ENCODE measurements around the gene CACNA1B. TPM values are rescaled to one million over a fixed set of nuclear protein-coding genes. Genes with fewer than 3 reads are reported as not detected.
"Not testable (repeated sequence)": the region's sequence is repeated elsewhere in the genome, so short reads cannot be mapped to it uniquely, and the experiment has no call there.

Gene CACNA1B
- total and polyA plus RNA-seq, 9 donors, result 0.01 to 3.8 (median 0.16) TPM; not detected in 1

- H3K9me3 ChIP-seq, result no peaks in the 10 kb centered on the region
- no peaks in the 10 kb centered on the region for H3K4me1 ChIP-seq (ENCODE audit: insufficient read depth)
- no peak overlapping the region for H3K4me3 ChIP-seq
- no peak for DNase-seq
- no peak for TF ChIP-seq POLR2A (IDR thresholded peaks at IDR 0.05)
- no peak for TF ChIP-seq EP300 (IDR thresholded peaks at IDR 0.05)
- no peak for TF ChIP-seq CTCF (IDR thresholded peaks at IDR 0.05)
- intact Hi-C loops (cut with DNase I), result no loop called here
- 84 to 90% (median 87%) methylated on average over 36 of the region's 36 CpGs for WGBS, 3 donors
- no peaks in the 10 kb centered on the region for H3K27me3 ChIP-seq
- H3K27ac ChIP-seq, result no peak overlapping the region
- no peaks in the 10 kb centered on the region for H3K36me3 ChIP-seq
These were observed 235.4 kb downstream of the CACNA1B start for GRCh38 chr9:138112791-138113600.

- DNase-seq; H3K36me3 ChIP-seq; H3K27ac ChIP-seq; H3K4me3 ChIP-seq; H3K27me3 ChIP-seq; intact Hi-C loops (cut with DNase I); H3K4me1 ChIP-seq (ENCODE audit: insufficient read depth); H3K9me3 ChIP-seq: not testable (repeated sequence)
- WGBS, 3 donors, result 76 to 86% (median 80%) methylated on average over 21 to 23 of the region's 23 CpGs
These were observed 236.2 kb downstream of the CACNA1B start for GRCh38 chr9:138113701-138114325.

- intact Hi-C loops (cut with DNase I), result no loop called here
- no peak overlapping the region for H3K27ac ChIP-seq
- H3K36me3 ChIP-seq, result no peaks in the 10 kb centered on the region
- H3K9me3 ChIP-seq, result no peaks in the 10 kb centered on the region
- H3K4me3 ChIP-seq, result no peak overlapping the region
- TF ChIP-seq CTCF (IDR thresholded peaks at IDR 0.05) (no peak), EP300 (IDR thresholded peaks at IDR 0.05) (no peak), POLR2A (IDR thresholded peaks at IDR 0.05) (no peak)
- no peak for DNase-seq
- WGBS, 3 donors, result 78 to 86% (median 83%) methylated on average over 10 of the region's 10 CpGs
- H3K4me1 ChIP-seq (ENCODE audit: insufficient read depth), result no peaks in the 10 kb centered on the region
- H3K27me3 ChIP-seq, result no peaks in the 10 kb centered on the region
These were observed 237.1 kb downstream of the CACNA1B start for GRCh38 chr9:138114501-138115245.

- 85 to 90% (median 89%) methylated on average over 7 of the region's 7 CpGs for WGBS, 3 donors
- intact Hi-C loops (cut with DNase I), result no loop called here
- Histone ChIP-seq H3K36me3 (no peaks in the 10 kb centered on the region), H3K4me3 (no peak overlapping the region), H3K4me1 (ENCODE audit: insufficient read depth) (no peaks in the 10 kb centered on the region), H3K9me3 (no peaks in the 10 kb centered on the region), H3K27ac (no peak overlapping the region), H3K27me3 (no peaks in the 10 kb centered on the region)
- no peak for TF ChIP-seq POLR2A (IDR thresholded peaks at IDR 0.05)
- no peak for TF ChIP-seq EP300 (IDR thresholded peaks at IDR 0.05)
- TF ChIP-seq CTCF (IDR thresholded peaks at IDR 0.05), result no peak
- DNase-seq, result no peak
These were observed 237.9 kb downstream of the CACNA1B start for GRCh38 chr9:138115506-138115905.
